ENCODE measurements around the gene PDHA2. TPM values are rescaled to one million over a fixed set of nuclear protein-coding genes. Genes with fewer than 3 reads are reported as not detected.
"Not testable (repeated sequence)": the region's sequence is repeated elsewhere in the genome, so short reads cannot be mapped to it uniquely, and the experiment has no call there.

The PDHA2 gene
- total and polyA plus RNA-seq, 2 experiments from 2014 or later: not detected

GRCh38 chr4:95857761-95858160 lies 17.9 kb downstream of the PDHA2 start:
- TF ChIP-seq, protein P1, sequence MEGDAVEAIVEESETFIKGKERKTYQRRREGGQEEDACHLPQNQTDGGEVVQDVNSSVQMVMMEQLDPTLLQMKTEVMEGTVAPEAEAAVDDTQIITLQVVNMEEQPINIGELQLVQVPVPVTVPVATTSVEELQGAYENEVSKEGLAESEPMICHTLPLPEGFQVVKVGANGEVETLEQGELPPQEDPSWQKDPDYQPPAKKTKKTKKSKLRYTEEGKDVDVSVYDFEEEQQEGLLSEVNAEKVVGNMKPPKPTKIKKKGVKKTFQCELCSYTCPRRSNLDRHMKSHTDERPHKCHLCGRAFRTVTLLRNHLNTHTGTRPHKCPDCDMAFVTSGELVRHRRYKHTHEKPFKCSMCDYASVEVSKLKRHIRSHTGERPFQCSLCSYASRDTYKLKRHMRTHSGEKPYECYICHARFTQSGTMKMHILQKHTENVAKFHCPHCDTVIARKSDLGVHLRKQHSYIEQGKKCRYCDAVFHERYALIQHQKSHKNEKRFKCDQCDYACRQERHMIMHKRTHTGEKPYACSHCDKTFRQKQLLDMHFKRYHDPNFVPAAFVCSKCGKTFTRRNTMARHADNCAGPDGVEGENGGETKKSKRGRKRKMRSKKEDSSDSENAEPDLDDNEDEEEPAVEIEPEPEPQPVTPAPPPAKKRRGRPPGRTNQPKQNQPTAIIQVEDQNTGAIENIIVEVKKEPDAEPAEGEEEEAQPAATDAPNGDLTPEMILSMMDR (IDR thresholded peaks at IDR 0.05; ENCODE audit: poor library complexity): no peak
- TF ChIP-seq EZH2phosphoT487 (IDR thresholded peaks at IDR 0.05; ENCODE audit: low read depth, severe bottlenecking, unreplicated experiment): no peak
- no peak for TF ChIP-seq EZH2 (IDR thresholded peaks at IDR 0.05; ENCODE audit: borderline replicate concordance)
- no peaks in the 10 kb centered on the region for H3K79me2 ChIP-seq
- WGBS (ENCODE audit: low lambda C conversion rate, missing lambda C conversion rate): 90% methylated on average over 1 of the region's 1 CpG
- H3K27me3 ChIP-seq: no peaks in the 10 kb centered on the region
- no peak overlapping the region for H3K27ac ChIP-seq
- H2AFZ ChIP-seq: no peak overlapping the region
- no peak overlapping the region for H3K4me3 ChIP-seq
- H3K4me1 ChIP-seq (ENCODE audit: insufficient read depth): no peaks in the 10 kb centered on the region
- H4K20me1 ChIP-seq (ENCODE audit: insufficient read depth, poor library complexity, severe bottlenecking): no peaks in the 10 kb centered on the region
- no peaks in the 10 kb centered on the region for H3K36me3 ChIP-seq (replicated peaks; ENCODE audit: insufficient read depth, low read depth)
- DNase-seq (ENCODE audit: low spot score): no peak
- no peaks in the 10 kb centered on the region for H3K9me2 ChIP-seq (replicated peaks; ENCODE audit: insufficient read depth)
- no peak overlapping the region for H3K4me2 ChIP-seq
- H3K9me3 ChIP-seq (ENCODE audit: low read depth): no peaks in the 10 kb centered on the region

DNA sequence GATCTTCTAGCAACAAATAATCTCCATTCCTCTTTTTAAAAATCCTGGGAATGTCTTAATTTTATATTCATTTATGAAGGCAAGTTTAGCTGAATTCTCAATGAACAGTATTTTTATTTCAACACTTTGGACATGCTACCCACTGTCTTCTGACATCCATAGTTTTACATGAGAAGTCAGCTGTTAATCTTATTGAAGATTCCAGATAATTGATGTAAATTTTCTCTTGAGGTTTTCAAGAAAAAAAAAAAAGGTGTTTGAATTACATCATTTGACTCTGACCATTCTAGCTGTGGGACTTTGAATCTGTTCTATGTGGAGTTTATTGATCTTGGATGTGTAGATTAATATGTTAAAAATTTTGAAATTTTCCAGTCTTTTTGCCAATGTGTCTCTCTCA lies 28.0 kb downstream of the PDHA2 start:
- peaks cover 4% of the 10 kb centered on the region for H3K9me3 ChIP-seq (ENCODE audit: low read depth)

DNA sequence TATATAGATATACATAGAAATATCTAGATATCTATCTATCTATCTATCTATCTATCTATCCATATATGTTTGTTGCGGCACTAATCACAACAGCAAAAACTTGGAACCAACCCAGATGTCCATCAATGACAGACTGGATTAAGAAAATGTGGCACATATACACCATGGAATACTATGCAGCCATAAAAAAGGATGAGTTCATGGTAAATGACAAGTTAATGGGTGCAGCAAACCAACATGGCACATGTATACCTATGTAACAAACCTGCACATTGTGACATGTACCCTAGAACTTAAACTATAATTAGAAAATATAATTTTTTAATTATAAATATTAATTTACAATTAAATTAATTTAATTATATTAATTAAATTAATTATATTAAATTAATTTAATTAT lies 29.5 kb downstream of the PDHA2 start:
- not testable (repeated sequence) for H4K20me1 ChIP-seq (ENCODE audit: insufficient read depth, poor library complexity, severe bottlenecking); H2AFZ ChIP-seq; H3K4me2 ChIP-seq; H3K4me1 ChIP-seq (ENCODE audit: insufficient read depth); H3K27me3 ChIP-seq; H3K36me3 ChIP-seq (replicated peaks; ENCODE audit: insufficient read depth, low read depth); H3K27ac ChIP-seq; H3K9me3 ChIP-seq (ENCODE audit: low read depth); DNase-seq (ENCODE audit: low spot score); H3K79me2 ChIP-seq; H3K4me3 ChIP-seq; H3K9me2 ChIP-seq (replicated peaks; ENCODE audit: insufficient read depth)
- WGBS (ENCODE audit: low lambda C conversion rate, missing lambda C conversion rate): 92% methylated on average over 1 of the region's 1 CpG

More for the DNA sequence above, 28.0 kb downstream of the PDHA2 start:
- no peak overlapping the region for H3K4me2 ChIP-seq
- H3K4me1 ChIP-seq (ENCODE audit: insufficient read depth): no peaks in the 10 kb centered on the region
- no peaks in the 10 kb centered on the region for H4K20me1 ChIP-seq (ENCODE audit: insufficient read depth, poor library complexity, severe bottlenecking)
- H2AFZ ChIP-seq: no peak overlapping the region
- H3K9me2 ChIP-seq (replicated peaks; ENCODE audit: insufficient read depth): no peaks in the 10 kb centered on the region
- no peak overlapping the region for H3K4me3 ChIP-seq
- no peaks in the 10 kb centered on the region for H3K27me3 ChIP-seq
- TF ChIP-seq EZH2 (IDR thresholded peaks at IDR 0.05; ENCODE audit: borderline replicate concordance) (no peak), EZH2phosphoT487 (IDR thresholded peaks at IDR 0.05; ENCODE audit: low read depth, severe bottlenecking, unreplicated experiment) (no peak)
- TF ChIP-seq, protein P1 (IDR thresholded peaks at IDR 0.05; ENCODE audit: poor library complexity): no peak
- H3K36me3 ChIP-seq (replicated peaks; ENCODE audit: insufficient read depth, low read depth): no peaks in the 10 kb centered on the region
- peak; percentile 6 for DNase-seq (ENCODE audit: low spot score)
- no peaks in the 10 kb centered on the region for H3K79me2 ChIP-seq
- no peak overlapping the region for H3K27ac ChIP-seq

DNA sequence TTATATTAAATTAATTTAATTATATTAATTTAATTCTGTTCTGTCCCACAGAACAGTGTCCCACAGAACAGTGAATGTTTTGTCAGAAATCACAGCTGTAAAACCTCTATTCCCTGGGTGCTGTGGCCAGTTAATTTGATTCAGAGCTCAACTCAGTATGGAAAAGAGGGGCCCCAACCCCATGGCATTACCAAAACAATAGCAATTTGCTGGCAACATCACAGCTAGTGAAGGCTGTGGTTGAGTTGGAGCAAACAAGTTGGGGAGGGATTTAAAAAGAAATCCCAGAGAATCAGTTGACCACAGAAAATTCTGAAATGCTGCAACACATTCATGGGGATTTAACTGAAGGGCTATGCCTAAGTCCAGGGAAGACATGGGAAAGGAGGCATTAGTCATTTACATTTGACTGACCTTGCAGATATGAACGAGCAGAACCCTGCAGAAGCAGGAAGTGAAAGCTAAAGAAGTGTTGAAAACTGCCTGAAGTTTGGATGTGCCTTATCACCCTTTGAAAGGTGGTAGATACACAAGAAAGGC lies 30.1 kb downstream of the PDHA2 start:
- no peaks in the 10 kb centered on the region for H4K20me1 ChIP-seq (ENCODE audit: insufficient read depth, poor library complexity, severe bottlenecking)
- 30% methylated on average over 1 of the region's 1 CpG for WGBS (ENCODE audit: low lambda C conversion rate, missing lambda C conversion rate)
- H3K4me2 ChIP-seq: no peak overlapping the region
- H3K4me1 ChIP-seq (ENCODE audit: insufficient read depth): no peaks in the 10 kb centered on the region
- no peak overlapping the region for H3K27ac ChIP-seq
- H3K9me3 ChIP-seq (ENCODE audit: low read depth): peaks cover 4% of the 10 kb centered on the region
- no peak for DNase-seq (ENCODE audit: low spot score)
- H3K9me2 ChIP-seq (replicated peaks; ENCODE audit: insufficient read depth): no peaks in the 10 kb centered on the region
- H3K27me3 ChIP-seq: no peaks in the 10 kb centered on the region
- no peaks in the 10 kb centered on the region for H3K79me2 ChIP-seq
- no peak overlapping the region for H2AFZ ChIP-seq
- no peak overlapping the region for H3K4me3 ChIP-seq
- no peaks in the 10 kb centered on the region for H3K36me3 ChIP-seq (replicated peaks; ENCODE audit: insufficient read depth, low read depth)
- TF ChIP-seq EZH2 (IDR thresholded peaks at IDR 0.05; ENCODE audit: borderline replicate concordance) (no peak), EZH2phosphoT487 (IDR thresholded peaks at IDR 0.05; ENCODE audit: low read depth, severe bottlenecking, unreplicated experiment) (no peak)
- TF ChIP-seq, protein P1 (IDR thresholded peaks at IDR 0.05; ENCODE audit: poor library complexity): no peak

Measured in hepatocyte (in vitro differentiated cells).